Endothelial cell of umbilical vein (primary cell): ENCODE measurements around the gene TEDC1. TPM values are rescaled to one million over a fixed set of nuclear protein-coding genes. Genes with fewer than 3 reads are reported as not detected.

ENCODE experiments used
- BruUV-seq: library from RNA; stranded (reverse); fragments of 400-500 nt; replicated peaks from 2 replicates; lab custom pipeline; 2021; lab: Mats Ljungman, UMichigan
- CTCF ChIA-PET: fragments of 300-600, 350-600 bp; sonication (Branson Sonifier 250); formaldehyde crosslinking; loops from one replicate; lab custom pipeline; 2021; ENCODE audit warnings: antibody characterized with exemption, inconsistent platforms; lab: Charles Lee
- POLR2A ChIA-PET: fragments of 300-600, 350-600 bp; sonication (Branson Sonifier 250); formaldehyde crosslinking; loops from one replicate; lab custom pipeline; 2021; ENCODE audit warnings: antibody characterized with exemption, inconsistent platforms; lab: Charles Lee
- DNase-seq: peaks from one replicate; pipeline ENCODE4 v3.0.0-alpha.2; 2011; ENCODE audit warnings: low read depth, low spot score
- FAIRE-seq: peaks from 2 replicates; lab custom pipeline; 2011; peaks lifted over from hg19 to GRCh38; lab: Jason Lieb, UNC
- H2AFZ ChIP-seq: 2 replicates; pipeline ENCODE4 v1.6.0; 2012; ENCODE audit warnings: low read depth, low read length, control low read depth, inconsistent platforms
- H3K27ac ChIP-seq: 2 replicates; pipeline ENCODE4 v1.5.1; 2011; ENCODE audit warnings: low read depth, mild to moderate bottlenecking, control low read depth, low read length, moderate library complexity; ENCODE audit not compliant: insufficient read depth
- H3K27me3 ChIP-seq, 2 experiments: 2 replicates each; pipeline versions ENCODE4 v1.6.0 to v1.6.1; 2011; ENCODE audit warnings: low read length in 2 of 2, mixed read lengths in 1 of 2; ENCODE audit not compliant: control insufficient read depth in 2 of 2, insufficient read depth in 2 of 2
- H3K36me3 ChIP-seq, 2 experiments: 2 replicates in 1 of 2; 3 replicates in 1 of 2; pipeline ENCODE4 v1.5.1; 2011; ENCODE audit warnings: low read length in 2 of 2, mild to moderate bottlenecking in 1 of 2, moderate library complexity in 1 of 2; ENCODE audit not compliant: control insufficient read depth in 2 of 2, insufficient read depth in 2 of 2; ENCODE audit errors: extremely low read depth in 1 of 2
- H3K4me1 ChIP-seq: 3 replicates; pipeline ENCODE4 v1.5.1; 2011; ENCODE audit warnings: mild to moderate bottlenecking, low read length; ENCODE audit not compliant: control insufficient read depth, insufficient read depth; ENCODE audit errors: extremely low read depth
- H3K4me2 ChIP-seq: 2 replicates; pipeline ENCODE4 v1.6.1; 2011; ENCODE audit warnings: low read length, control low read depth, mixed read lengths; ENCODE audit not compliant: insufficient read depth
- H3K4me3 ChIP-seq, 3 experiments: fragments of 200-600 bp in 1 of 3; sonication (generic), shearing (Covaris generic) in 1 of 3; replicated peaks in 1 of 3; 2 replicates each; pipeline ENCODE4 v1.5.1; 2011 to 2016; ENCODE audit warnings: control low read depth in 3 of 3, low read length in 3 of 3, mild to moderate bottlenecking in 2 of 3, inconsistent platforms in 1 of 3, low read depth in 1 of 3, moderate library complexity in 1 of 3; ENCODE audit not compliant: insufficient read depth in 1 of 3
- H3K79me2 ChIP-seq: 2 replicates; pipeline ENCODE4 v1.6.0; 2012; ENCODE audit warnings: low read length, inconsistent platforms; ENCODE audit not compliant: control insufficient read depth, insufficient read depth
- H3K9ac ChIP-seq: replicated peaks from 2 replicates; pipeline ENCODE3; 2011; ENCODE audit warnings: low read length, control low read depth; ENCODE audit not compliant: insufficient read depth; ENCODE audit errors: extremely low read depth
- H3K9me1 ChIP-seq: replicated peaks from 3 replicates; pipeline ENCODE4 v1.6.0; 2011; ENCODE audit warnings: mild to moderate bottlenecking, low read length; ENCODE audit not compliant: control insufficient read depth, insufficient read depth; ENCODE audit errors: extremely low read depth
- H3K9me3 ChIP-seq: replicated peaks from 2 replicates; pipeline ENCODE4 v1.5.1; 2012; ENCODE audit warnings: low read length, inconsistent platforms; ENCODE audit not compliant: control insufficient read depth, insufficient read depth
- H4K20me1 ChIP-seq: replicated peaks from 2 replicates; pipeline ENCODE3; 2011; ENCODE audit warnings: mild to moderate bottlenecking, low read length; ENCODE audit not compliant: control insufficient read depth, insufficient read depth; ENCODE audit errors: extremely low read depth
- CTCF ChIP-seq, 2 donors: IDR thresholded peaks; 1 replicate in 1 of 2; 2 replicates in 1 of 2; pipeline ENCODE4 v1.5.1; 2011; ENCODE audit warnings: low read length in 2 of 2, mild to moderate bottlenecking in 2 of 2, moderate library complexity in 2 of 2, control low read depth in 1 of 2, inconsistent platforms in 1 of 2, low read depth in 1 of 2; ENCODE audit not compliant: insufficient read depth in 1 of 2; ENCODE audit errors: extremely low read depth in 1 of 2
- EZH2 ChIP-seq: IDR thresholded peaks from 2 replicates; pipeline ENCODE4 v1.6.1; 2012; ENCODE audit warnings: borderline replicate concordance, low read depth, mild to moderate bottlenecking, moderate library complexity, low read length, inconsistent platforms; ENCODE audit not compliant: severe bottlenecking
- FOS ChIP-seq: IDR thresholded peaks from 2 replicates; pipeline ENCODE4 v1.6.1; 2011; ENCODE audit warnings: mild to moderate bottlenecking, low read length, moderate library complexity, borderline replicate concordance; ENCODE audit not compliant: insufficient read depth
- GATA2 ChIP-seq: IDR thresholded peaks from 2 replicates; pipeline ENCODE4 v1.7.0; 2011; ENCODE audit warnings: low read depth, mild to moderate bottlenecking, moderate library complexity, mixed read lengths, low read length; ENCODE audit not compliant: insufficient read length, insufficient read depth
- JUN ChIP-seq: IDR thresholded peaks from 2 replicates; pipeline ENCODE4 v1.6.1; 2011; ENCODE audit warnings: borderline replicate concordance, low read depth; ENCODE audit not compliant: insufficient read length, insufficient read depth
- MAX ChIP-seq: IDR thresholded peaks from 2 replicates; pipeline ENCODE4 v1.6.1; 2011; ENCODE audit not compliant: insufficient read depth, insufficient read length
- MYC ChIP-seq: IDR thresholded peaks from one replicate; pipeline ENCODE4 v1.6.1; 2011; ENCODE audit warnings: mild to moderate bottlenecking, low read depth, low read length
- POLR2A ChIP-seq: IDR thresholded peaks from 2 replicates; pipeline ENCODE4 v1.6.1; 2012; ENCODE audit warnings: low read depth, mild to moderate bottlenecking, control low read depth, low read length
- POLR2AphosphoS5 ChIP-seq: IDR thresholded peaks from 2 replicates; pipeline ENCODE4 v1.6.1; 2012; ENCODE audit warnings: low read depth, mild to moderate bottlenecking, control low read depth, low read length, moderate library complexity; ENCODE audit not compliant: insufficient read depth
- dilution Hi-C: fragments of 300-500 bp; cut with MboI; formaldehyde crosslinking; loops from one replicate; pipeline ENCODE4 v1.15.0; 2019; ENCODE audit warnings: low sequenced_read_pairs; ENCODE audit not compliant: extremely low pct_ligation_motif_present
- intact Hi-C: fragments of 100-400 bp; cut with micrococcal nuclease; formaldehyde crosslinking; loops from one replicate; pipeline ENCODE4 v1.10.0; 2022
- polyA plus RNA-seq, 4 experiments: library from polyadenylated mRNA; depleted of rRNA in 3 of 4; stranded (reverse) in 3 of 4; unstranded in 1 of 4; fragments of >200 nt; gene quantifications; 2 replicates each; pipeline versions ENCODE4 v1.2.1 to v1.2.3, GENCODE V29; 2011 to 2012; ENCODE audit warnings: missing spikeins in 1 of 4
- total RNA-seq: library from RNA; stranded (reverse); gene quantifications from 2 replicates; pipeline ENCODE4 v1.2.3, GENCODE V29; 2021

The TEDC1 gene
- total and polyA plus RNA-seq, 2 donors (not counting 3 experiments of a cell fraction or from before 2014, with no cell fraction given): 16.5 to 25.3 TPM

GRCh38 chr14:105534586-105534985 is 43.5 kb downstream of the TEDC1 start:
- no peak for TF ChIP-seq MYC
- TF ChIP-seq CTCF (IDR thresholded peaks at IDR 0.05; ENCODE audit: extremely low read depth in 1 of 2, insufficient read depth in 1 of 2, low read depth in 1 of 2, low read length in 2 of 2): no peak
- TF ChIP-seq EZH2: no peak
- no peak for TF ChIP-seq FOS
- no peak for TF ChIP-seq GATA2
- TF ChIP-seq JUN: no peak
- no peak for TF ChIP-seq MAX
- TF ChIP-seq POLR2AphosphoS5: no peak
- TF ChIP-seq POLR2A: no peak
- CTCF ChIA-PET: interaction anchor here (1.3 kb wide), 1 partner anchor 54 kb away, joined by 4 read pairs; no protein-coding TSS in a partner anchor
- no peaks in the 10 kb centered on the region for H3K36me3 ChIP-seq
- H2AFZ ChIP-seq: no peak overlapping the region
- dilution Hi-C loops: no loop called here
- no peaks in the 10 kb centered on the region for H3K79me2 ChIP-seq
- H3K9me3 ChIP-seq: no peaks in the 10 kb centered on the region
- no peak overlapping the region for H3K9ac ChIP-seq
- H4K20me1 ChIP-seq: no peaks in the 10 kb centered on the region
- no TSS peak for BruUV-seq
- no peaks in the 10 kb centered on the region for H3K27me3 ChIP-seq
- no peak overlapping the region for H3K27ac ChIP-seq
- intact Hi-C loops: no loop called here
- no peak for FAIRE-seq
- no peak for DNase-seq
- H3K4me3 ChIP-seq: no peak overlapping the region
- POLR2A ChIA-PET: no interaction called here
- H3K4me2 ChIP-seq: no peak overlapping the region
- no peaks in the 10 kb centered on the region for H3K4me1 ChIP-seq
- H3K9me1 ChIP-seq: no peaks in the 10 kb centered on the region
